ENCODE data around the gene CIC. TPM values are rescaled to one million over a fixed set of nuclear protein-coding genes. Genes with fewer than 3 reads are reported as not detected.

The CIC gene
- total RNA-seq, 6 experiments from 2014 or later = 67.6 to 75.4 (median 73.7) TPM

- Mint-ChIP-seq H3K4me1 (ENCODE audit: low read depth) (no peaks in the 10 kb centered on the region), H3K27ac (no peak overlapping the region), H3K9me3 (no peaks in the 10 kb centered on the region), H3K4me3 (no peak overlapping the region), H3K36me3 (ENCODE audit: low read depth) (peaks cover 10% of the 10 kb centered on the region; the same call in 1 of the 2 replicates), H3K27me3 (ENCODE audit: insufficient read depth) (no peaks in the 10 kb centered on the region; the same call in 1 of the 2 replicates)
- no peak for DNase-seq
- TF ChIP-seq CTCF (IDR thresholded peaks at IDR 0.05) = no peak
Observed at GRCh38 chr19:42294471-42295137, 25.6 kb downstream of the CIC start.

GRCh38 chr19:42295342-42295741 lies 26.3 kb downstream of the CIC start:
- Mint-ChIP-seq H3K36me3 (ENCODE audit: low read depth) (peaks cover 10% of the 10 kb centered on the region; the same call in 1 of the 2 replicates), H3K27me3 (ENCODE audit: insufficient read depth) (no peaks in the 10 kb centered on the region; the same call in 1 of the 2 replicates), H3K4me3 (no peak overlapping the region), H3K4me1 (ENCODE audit: low read depth) (no peaks in the 10 kb centered on the region), H3K27ac (no peak overlapping the region), H3K9me3 (no peaks in the 10 kb centered on the region)
- TF ChIP-seq CTCF (IDR thresholded peaks at IDR 0.05) = no peak
- no peak for DNase-seq

- H3K36me3 Mint-ChIP-seq (ENCODE audit: low read depth) = peaks cover 10% of the 10 kb centered on the region; the same call in 1 of the 2 replicates
Observed at GRCh38 chr19:42295831-42296525, 26.9 kb downstream of the CIC start.

GRCh38 chr19:42297039-42297438 lies 28.0 kb downstream of the CIC start:
- no peak for DNase-seq
- TF ChIP-seq CTCF (IDR thresholded peaks at IDR 0.05) = no peak
- peaks cover 5% of the 10 kb centered on the region; the same call in 1 of the 2 replicates for H3K36me3 Mint-ChIP-seq (ENCODE audit: low read depth)
- H3K9me3 Mint-ChIP-seq = no peaks in the 10 kb centered on the region
- no peaks in the 10 kb centered on the region; the same call in 1 of the 2 replicates for H3K27me3 Mint-ChIP-seq (ENCODE audit: insufficient read depth)
- peaks cover 10% of the 10 kb centered on the region for H3K4me1 Mint-ChIP-seq (ENCODE audit: low read depth)
- H3K27ac Mint-ChIP-seq = no peak overlapping the region
- H3K4me3 Mint-ChIP-seq = no peak overlapping the region

More at GRCh38 chr19:42295831-42296525, 26.9 kb downstream of the CIC start:
- peak; percentile 92 for TF ChIP-seq CTCF (IDR thresholded peaks at IDR 0.05)
- H3K27ac Mint-ChIP-seq = no peak overlapping the region
- H3K4me3 Mint-ChIP-seq = no peak overlapping the region; the same call in 1 of the 2 replicates
- peak; percentile 38 for DNase-seq
- no peaks in the 10 kb centered on the region for H3K9me3 Mint-ChIP-seq
- peaks cover under 1% of the 10 kb centered on the region; the same call in 1 of the 2 replicates for H3K4me1 Mint-ChIP-seq (ENCODE audit: low read depth)
- no peaks in the 10 kb centered on the region; the same call in 1 of the 2 replicates for H3K27me3 Mint-ChIP-seq (ENCODE audit: insufficient read depth)

GRCh38 chr19:42301646-42302203 lies 32.7 kb downstream of the CIC start, which contains the start of gene PRR19:
TSS of gene PRR19 (plus strand) at chr19:42302132. CDS start at chr19:42309585, 7,453 bp downstream.
- no peak for TF ChIP-seq CTCF (IDR thresholded peaks at IDR 0.05)
- peak within 1 kb of the TSS; percentile 90 for H3K4me3 Mint-ChIP-seq
- H3K9me3 Mint-ChIP-seq = no peaks in the 10 kb centered on the region
- DNase-seq = no peak
- no peaks in the 10 kb centered on the region; the same call in 1 of the 2 replicates for H3K36me3 Mint-ChIP-seq (ENCODE audit: low read depth)
- peak within 1 kb of the TSS; percentile 66 for H3K27ac Mint-ChIP-seq
- H3K4me1 Mint-ChIP-seq (ENCODE audit: low read depth) = peaks cover 30% of the 10 kb centered on the region
- H3K27me3 Mint-ChIP-seq (ENCODE audit: insufficient read depth) = no peaks in the 10 kb centered on the region; the same call in 1 of the 2 replicates
